SW480 (cell line): ENCODE results near the gene RBP4.
A peak's percentile ranks its signal among the peaks of the same experiment; 100 is the strongest.
"Not testable (repeated sequence)": the region's sequence is repeated elsewhere in the genome, so short reads cannot be mapped to it uniquely, and the experiment has no call there.

Source experiments
- DNase-seq: peaks from one replicate; pipeline ENCODE4 v3.0.0-alpha.2; 2016; ENCODE audit warnings: low spot score

RBP4 gene

DNA sequence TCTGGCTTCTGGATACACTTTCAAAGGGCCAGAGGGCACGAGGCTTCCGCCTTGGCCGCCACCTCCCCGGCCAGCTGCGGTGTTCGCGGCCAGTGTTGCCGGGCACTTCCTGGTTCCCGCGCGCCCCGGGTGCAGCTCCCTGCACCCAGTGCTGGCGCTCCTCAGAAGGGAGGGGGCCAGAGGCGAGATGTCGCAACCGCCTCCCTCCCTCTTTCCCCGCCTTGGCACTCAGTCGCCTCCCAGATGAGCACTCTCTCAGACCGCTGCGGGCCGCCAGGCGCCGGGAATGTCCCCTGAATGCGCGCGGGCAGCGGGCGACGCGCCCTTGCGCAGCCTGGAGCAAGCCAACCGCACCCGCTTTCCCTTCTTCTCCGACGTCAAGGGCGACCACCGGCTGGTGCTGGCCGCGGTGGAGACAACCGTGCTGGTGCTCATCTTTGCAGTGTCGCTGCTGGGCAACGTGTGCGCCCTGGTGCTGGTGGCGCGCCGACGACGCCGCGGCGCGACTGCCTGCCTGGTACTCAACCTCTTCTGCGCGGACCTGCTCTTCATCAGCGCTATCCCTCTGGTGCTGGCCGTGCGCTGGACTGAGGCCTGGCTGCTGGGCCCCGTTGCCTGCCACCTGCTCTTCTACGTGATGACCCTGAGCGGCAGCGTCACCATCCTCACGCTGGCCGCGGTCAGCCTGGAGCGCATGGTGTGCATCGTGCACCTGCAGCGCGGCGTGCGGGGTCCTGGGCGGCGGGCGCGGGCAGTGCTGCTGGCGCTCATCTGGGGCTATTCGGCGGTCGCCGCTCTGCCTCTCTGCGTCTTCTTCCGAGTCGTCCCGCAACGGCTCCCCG is 34.4 kb downstream of the RBP4 start, which contains the start of gene FFAR4:
Gene FFAR4, plus strand, starts transcription at position 231 of the 842 bp plus-strand sequence. Its CDS starts 56 bp downstream, at position 287.
- DNase-seq, result peak; percentile 27

DNA sequence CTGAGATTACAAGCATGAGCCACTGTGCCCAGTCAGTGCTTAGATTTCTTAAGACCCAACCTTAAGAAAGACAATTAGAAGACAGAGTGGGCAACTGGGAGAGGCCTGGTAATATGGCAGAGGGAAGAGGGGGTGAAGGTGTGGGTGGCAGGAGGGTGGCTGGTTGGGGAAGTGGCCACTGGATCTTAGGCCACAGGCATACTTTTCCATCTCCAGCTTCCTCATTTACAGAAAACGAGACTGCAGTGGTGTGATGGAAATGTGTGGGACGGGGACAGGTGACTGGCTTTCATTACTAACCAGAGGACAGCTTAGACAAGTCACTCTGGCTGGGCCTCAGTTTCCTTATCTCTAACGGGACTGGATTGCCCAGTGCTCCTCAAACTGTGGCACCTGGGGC is 35.6 kb downstream of the RBP4 start:
- DNase-seq, result no peak

DNA sequence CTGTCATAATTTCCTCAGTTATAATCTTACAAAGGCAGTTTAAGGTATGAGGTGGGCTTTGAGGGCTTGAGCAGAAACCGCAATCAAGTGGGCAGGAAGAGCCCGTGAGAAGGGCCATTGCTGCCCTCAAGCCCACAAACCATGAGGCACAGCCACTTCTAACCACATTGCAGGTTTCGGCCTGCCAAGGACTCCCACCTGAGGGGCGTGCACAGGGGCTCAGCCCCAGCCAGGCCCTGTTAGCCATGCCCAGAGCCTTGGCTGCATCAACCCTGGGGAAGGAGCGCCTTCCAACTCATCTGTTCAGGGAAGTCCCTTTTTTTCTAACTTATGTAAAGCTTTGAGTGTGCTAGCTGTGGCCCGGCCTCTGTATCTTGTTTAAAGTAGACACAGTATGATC is 40.5 kb downstream of the RBP4 start:
- DNase-seq, result no peak

DNA sequence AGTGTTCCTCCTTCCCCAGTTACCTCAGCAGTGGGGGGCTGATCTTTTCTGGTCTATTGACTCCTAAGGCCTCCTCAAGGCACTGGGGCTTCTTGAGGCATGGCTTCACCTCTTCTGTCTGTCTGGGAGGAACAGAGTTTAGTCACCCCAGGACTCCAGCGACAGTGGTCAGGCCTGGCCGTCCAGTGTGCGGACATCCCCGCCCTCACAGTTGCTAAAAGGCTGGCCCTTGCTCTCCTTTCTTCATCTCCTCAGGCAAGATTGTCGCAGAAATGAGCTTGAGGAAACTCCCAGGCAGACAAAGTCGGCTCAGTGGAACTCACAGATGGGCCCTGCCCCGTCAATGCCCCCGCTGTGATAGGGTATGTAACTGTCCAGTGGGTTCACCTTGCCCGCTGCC is 41.5 kb downstream of the RBP4 start:
- no peak for DNase-seq

DNA sequence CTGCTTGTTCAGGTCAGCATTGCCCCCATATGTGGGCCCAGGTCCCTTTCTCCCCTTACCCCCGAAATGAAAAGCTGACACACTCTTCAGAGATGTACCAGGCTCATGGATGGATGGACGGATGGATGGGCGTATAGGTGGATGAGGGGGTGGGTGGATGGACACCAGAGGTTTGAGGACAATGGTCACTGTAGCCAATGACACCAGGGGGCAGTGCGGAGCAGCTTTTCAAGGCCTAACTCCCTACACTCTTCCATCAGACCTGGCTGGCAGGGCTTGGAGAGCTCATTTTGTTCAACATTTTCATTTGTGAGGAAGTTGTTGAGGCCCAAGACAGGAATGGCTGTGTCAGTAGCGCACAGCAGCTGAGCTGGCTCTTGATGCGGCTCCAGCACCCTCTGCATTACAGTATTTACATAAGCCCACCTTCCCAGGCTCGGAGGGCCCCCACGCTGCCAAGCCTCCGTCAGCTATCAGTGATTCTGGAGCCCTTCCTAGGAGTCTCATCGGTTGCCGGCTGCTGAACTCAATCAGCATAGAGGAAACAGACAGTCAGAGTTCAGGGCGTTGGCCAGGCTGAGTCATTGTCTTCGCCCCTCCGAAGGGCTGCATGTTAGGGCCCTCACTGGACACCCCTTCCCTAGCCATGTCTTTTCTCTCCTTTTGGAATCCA is 46.1 kb downstream of the RBP4 start:
- peak; percentile 55 for DNase-seq

DNA sequence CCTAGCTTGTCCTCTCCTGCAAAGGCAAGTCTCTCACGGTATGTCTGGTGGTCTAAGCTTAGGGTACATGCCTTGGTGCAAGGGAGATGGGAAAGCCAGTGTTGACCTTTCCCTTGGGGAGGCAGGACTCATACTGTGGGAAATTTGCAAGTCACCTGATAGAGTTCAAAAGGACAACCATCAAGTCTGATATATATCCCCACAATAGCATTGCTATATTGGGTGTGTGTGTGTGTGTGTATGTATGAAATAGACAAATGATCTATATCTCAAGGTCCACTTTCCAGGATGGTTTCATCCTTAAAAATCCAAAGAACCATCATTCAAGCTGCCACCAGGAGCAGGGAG is 46.7 kb downstream of the RBP4 start:
- DNase-seq, result no peak

DNA sequence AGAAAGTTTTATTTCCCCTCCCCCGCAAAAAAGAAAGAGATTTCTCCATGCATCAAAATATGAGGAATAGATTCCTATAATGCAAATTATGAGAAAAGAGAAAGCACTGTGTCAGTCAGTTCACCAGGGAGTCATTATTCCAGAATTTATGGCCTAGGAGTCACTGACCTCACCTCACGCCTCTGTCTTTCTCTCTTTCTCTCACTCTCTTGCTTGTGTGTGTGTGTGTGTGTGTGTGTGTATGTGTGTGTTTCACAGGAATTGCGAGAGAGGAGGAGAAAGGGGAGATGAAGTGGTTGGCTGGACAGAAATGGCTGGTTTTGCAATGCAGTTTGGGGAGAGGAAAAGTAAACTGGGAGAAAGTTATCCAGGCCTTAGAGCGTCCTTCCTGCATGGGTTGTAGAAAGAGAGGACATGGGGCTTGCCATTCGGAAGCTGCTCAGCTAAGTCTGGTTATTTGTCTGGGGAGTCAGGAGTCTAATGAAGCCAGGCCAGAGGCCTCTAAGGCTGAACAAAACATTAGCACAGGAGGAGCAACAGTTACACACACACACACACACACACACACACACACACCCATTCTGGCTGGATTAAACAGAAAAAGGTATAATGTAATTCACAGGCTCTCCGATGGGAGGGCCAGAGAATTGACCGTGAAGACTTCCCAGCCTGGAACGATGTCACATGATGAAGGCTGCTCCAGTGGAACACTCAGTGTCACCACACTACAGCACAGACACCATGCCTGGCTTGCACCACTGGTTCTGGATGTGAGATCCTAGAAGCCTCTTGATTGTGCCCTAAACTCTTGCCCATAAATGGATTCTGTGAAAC is 47.3 kb downstream of the RBP4 start:
- DNase-seq, result no peak

DNA sequence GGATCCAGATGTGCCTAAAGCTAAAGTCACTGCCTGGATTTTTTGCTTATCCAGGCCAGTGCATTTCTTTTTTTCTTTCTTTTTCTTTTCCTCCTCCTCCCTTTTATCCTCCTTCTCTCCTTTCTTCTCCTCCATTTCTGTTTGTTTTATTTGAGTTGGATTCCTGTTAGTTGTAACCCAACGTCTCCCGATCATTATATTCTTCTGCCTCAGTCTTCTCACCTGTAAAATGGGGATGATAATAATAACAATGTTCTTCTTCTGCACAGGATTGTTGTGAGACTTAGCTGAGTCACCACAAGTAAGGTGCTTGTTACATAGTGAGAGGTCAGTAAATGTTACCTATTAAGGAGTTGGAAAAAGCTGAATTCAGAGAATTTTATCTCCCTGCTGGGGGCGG is 48.3 kb downstream of the RBP4 start:
- DNase-seq, result no peak

DNA sequence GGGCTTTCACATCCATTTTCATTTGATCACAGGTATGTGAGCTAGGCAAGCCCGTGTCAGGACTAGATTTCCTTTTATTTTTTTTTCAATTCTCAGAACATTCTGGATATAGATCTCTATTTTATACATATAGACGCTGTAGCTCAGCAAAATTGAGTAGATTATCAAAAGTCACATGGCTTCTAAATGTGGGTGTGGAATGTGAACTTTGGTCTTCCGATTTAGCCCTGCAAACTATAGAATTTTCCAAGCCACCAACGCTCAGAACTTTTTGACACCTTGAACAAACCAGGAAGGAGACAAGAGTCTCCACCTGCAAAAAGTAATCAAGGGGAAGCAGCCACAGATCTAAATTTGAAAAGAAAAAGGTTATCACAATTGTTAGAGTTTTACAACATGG is 50.4 kb downstream of the RBP4 start:
- DNase-seq, result no peak

DNA sequence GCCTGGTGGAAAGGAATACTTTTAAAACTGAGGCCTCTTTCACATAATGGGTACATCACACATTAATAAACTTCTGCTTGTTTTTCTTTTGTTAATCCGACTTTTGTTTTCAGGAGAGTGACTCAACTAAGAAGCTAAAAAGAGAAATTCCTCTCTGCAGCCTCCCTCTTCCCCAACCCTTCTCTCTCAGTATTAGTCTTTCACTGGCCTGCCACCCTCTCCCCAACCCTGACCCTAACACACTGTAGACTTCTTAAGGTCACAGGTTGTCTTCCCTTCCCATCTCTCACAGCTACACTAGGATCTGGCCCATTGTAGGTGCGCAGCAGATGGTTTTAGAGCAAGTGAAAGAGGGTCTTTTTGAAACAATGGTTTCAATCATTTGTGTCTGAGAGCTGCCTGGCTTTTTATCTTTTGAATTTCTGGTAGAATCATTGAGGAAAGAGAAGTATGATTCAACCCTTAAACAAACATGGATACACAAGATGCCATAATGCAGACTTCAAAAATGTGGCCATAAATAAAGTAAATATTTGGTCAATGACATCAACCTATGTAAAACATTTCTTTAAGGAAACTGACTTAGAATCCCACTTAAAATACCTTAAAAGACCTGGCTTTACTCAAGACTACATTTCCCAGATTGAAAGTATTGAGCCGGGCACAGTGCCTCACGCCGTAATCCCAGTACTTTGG is 52.5 kb downstream of the RBP4 start:
- DNase-seq, result no peak

DNA sequence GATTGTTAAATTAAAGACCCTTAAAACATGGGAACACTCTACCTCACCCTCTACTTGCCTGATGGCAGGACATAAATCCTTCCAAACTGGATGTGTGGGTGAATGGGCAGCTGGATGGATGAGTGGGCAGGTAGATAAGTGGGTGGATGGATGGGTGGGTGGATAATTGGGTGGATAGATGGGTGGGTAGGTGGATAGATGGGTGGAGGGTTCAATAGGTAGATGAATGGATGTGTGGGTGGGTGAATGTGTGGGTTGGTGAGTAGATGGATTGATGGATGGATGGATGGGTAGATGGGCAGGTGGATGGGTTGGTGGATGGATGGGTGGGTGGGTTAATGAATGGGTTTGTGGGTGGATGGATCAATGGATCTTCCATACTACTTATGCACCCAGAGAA is 53.5 kb downstream of the RBP4 start:
- no peak for DNase-seq

DNA sequence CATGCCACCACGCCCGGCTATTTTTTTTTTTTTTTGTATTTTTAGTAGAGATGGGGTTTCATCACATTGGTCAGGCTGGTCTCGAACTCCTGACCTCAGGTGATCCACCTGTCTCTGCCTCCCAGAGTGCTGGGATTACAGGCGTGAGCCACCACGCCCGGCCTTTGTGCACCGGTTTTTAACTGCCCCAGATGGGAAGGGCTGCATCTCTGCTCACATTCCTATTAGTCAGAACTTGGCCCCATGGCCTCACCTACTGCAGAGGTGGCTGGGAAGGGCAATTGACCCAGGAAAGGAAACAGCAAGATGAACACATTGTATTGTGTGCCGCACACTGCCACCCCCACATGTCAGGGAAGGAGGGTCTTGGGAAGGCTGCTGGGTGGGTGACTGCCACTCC is 54.0 kb downstream of the RBP4 start:
- DNase-seq, result not testable (repeated sequence)

DNA sequence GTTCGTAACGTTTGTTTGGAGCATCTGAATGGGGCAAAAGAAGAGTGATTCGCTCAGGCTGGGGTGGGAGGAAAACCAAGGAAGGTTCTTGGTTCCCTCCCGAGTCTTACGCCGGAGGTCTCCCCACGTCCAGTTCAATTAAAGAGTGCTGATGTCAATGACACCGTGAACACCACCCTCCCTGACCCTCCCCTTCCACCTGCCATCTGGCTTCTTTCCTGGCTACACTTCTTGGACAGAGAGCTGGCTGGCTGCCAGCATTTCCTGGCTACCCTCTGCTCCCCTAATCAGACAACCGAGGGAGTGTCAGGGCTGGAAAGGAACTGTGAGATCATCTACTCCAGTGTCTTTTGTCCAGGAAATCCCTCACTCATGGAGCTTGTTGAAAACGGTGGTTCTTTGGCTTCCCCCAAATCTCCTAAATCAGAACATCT is 58.7 kb downstream of the RBP4 start:
- DNase-seq, result no peak
